HEK293 (cell line): Measurements from ENCODE around the gene TMOD2.
A peak's percentile ranks its signal among the peaks of the same experiment; 100 is the strongest.

Experiments used
- CTCF ChIA-PET: fragments of 350-600 bp; formaldehyde crosslinking; extraction: SDS; loops from one replicate; lab custom pipeline; 2021; ENCODE audit warnings: antibody characterized with exemption; lab: Yijun Ruan, JAX
- POLR2A ChIA-PET: fragments of 300-600 bp; formaldehyde crosslinking; extraction: SDS; loops from one replicate; lab custom pipeline; 2020; ENCODE audit warnings: antibody characterized with exemption, inconsistent platforms; lab: Yijun Ruan, JAX
- H3K27ac ChIP-seq: fragments of 200-500 bp; sonication (Bioruptor generic); 2 replicates; pipeline ENCODE4 v1.5.1; 2014; ENCODE audit warnings: low read depth, low read length, control low read depth, inconsistent platforms; ENCODE audit errors: extremely low read depth
- H3K36me3 ChIP-seq, 2 experiments: fragments of 200-500 bp in 1 of 2; sonication (Bioruptor generic) in 1 of 2; 1 replicate in 1 of 2; 2 replicates in 1 of 2; pipeline ENCODE4 v1.5.1; 2014 to 2017; ENCODE audit warnings: inconsistent platforms in 2 of 2, low read length in 2 of 2; ENCODE audit not compliant: control insufficient read depth in 2 of 2, insufficient read depth in 1 of 2
- H3K4me1 ChIP-seq: fragments of 200-500 bp; sonication (Bioruptor generic); 2 replicates; pipeline ENCODE4 v1.5.1; 2014; ENCODE audit warnings: mild to moderate bottlenecking, low read length, inconsistent platforms; ENCODE audit not compliant: control insufficient read depth, insufficient read depth
- H3K4me3 ChIP-seq: 2 replicates; pipeline ENCODE4 v1.5.1; 2011; ENCODE audit warnings: low read depth, mild to moderate bottlenecking, control low read depth, low read length, moderate library complexity
- H3K9me3 ChIP-seq: fragments of 200-500 bp; sonication (Bioruptor generic); 2 replicates; pipeline ENCODE4 v1.5.1; 2014; ENCODE audit warnings: low read depth, low read length, inconsistent platforms; ENCODE audit not compliant: control insufficient read depth, insufficient read depth
- BCL6B ChIP-seq: fragments of 450-650 bp; formaldehyde crosslinking; IDR thresholded peaks from 2 replicates; pipeline ENCODE4 v1.5.1; 2017; ENCODE audit warnings: missing biosample characterization, missing genetic modification characterization
- CTCF ChIP-seq: fragments of 450-650 bp; formaldehyde crosslinking; IDR thresholded peaks from 2 replicates; pipeline ENCODE4 v1.5.1; 2016; ENCODE audit warnings: missing biosample characterization, missing genetic modification characterization
- GLI2 ChIP-seq: fragments of 450-650 bp; formaldehyde crosslinking; IDR thresholded peaks from 2 replicates; pipeline ENCODE4; 2017; ENCODE audit warnings: missing biosample characterization, missing genetic modification characterization, low read depth, borderline replicate concordance
- GLI4 ChIP-seq: fragments of 450-650 bp; formaldehyde crosslinking; IDR thresholded peaks from 2 replicates; pipeline ENCODE4 v1.5.1; 2016; ENCODE audit warnings: missing biosample characterization, missing genetic modification characterization
- GLIS1 ChIP-seq: fragments of 450-650 bp; formaldehyde crosslinking; IDR thresholded peaks from 2 replicates; pipeline ENCODE4 v1.5.1; 2016; ENCODE audit warnings: missing biosample characterization, missing genetic modification characterization
- WT1 ChIP-seq: fragments of 450-650 bp; formaldehyde crosslinking; IDR thresholded peaks from 2 replicates; pipeline ENCODE4 v1.5.1; 2016; ENCODE audit warnings: missing biosample characterization, missing genetic modification characterization
- ZIC2 ChIP-seq: fragments of 450-650 bp; formaldehyde crosslinking; IDR thresholded peaks from 2 replicates; pipeline ENCODE4 v1.5.1; 2016; ENCODE audit warnings: missing biosample characterization, missing genetic modification characterization
- ZNF10 ChIP-seq: fragments of 450-650 bp; formaldehyde crosslinking; IDR thresholded peaks from 2 replicates; pipeline ENCODE4 v1.5.1; 2017; ENCODE audit warnings: missing biosample characterization, missing genetic modification characterization
- ZNF16 ChIP-seq: fragments of 450-650 bp; formaldehyde crosslinking; IDR thresholded peaks from 2 replicates; pipeline ENCODE4 v1.5.1; 2016; ENCODE audit warnings: low read depth, missing biosample characterization, missing genetic modification characterization
- ZNF24 ChIP-seq: fragments of 450-650 bp; formaldehyde crosslinking; IDR thresholded peaks from 2 replicates; pipeline ENCODE4 v1.5.1; 2016; ENCODE audit warnings: missing biosample characterization, missing genetic modification characterization
- ZNF266 ChIP-seq: fragments of 450-650 bp; formaldehyde crosslinking; IDR thresholded peaks from 2 replicates; pipeline ENCODE4 v1.5.1; 2016; ENCODE audit warnings: missing biosample characterization, missing genetic modification characterization, low read depth
- ZNF404 ChIP-seq: fragments of 450-650 bp; formaldehyde crosslinking; IDR thresholded peaks from 2 replicates; pipeline ENCODE4 v1.5.1; 2017; ENCODE audit warnings: missing biosample characterization, missing genetic modification characterization
- ZNF560 ChIP-seq: fragments of 450-650 bp; formaldehyde crosslinking; IDR thresholded peaks from 2 replicates; pipeline ENCODE4 v1.5.1; 2017; ENCODE audit warnings: missing biosample characterization, missing genetic modification characterization, borderline replicate concordance
- ZNF629 ChIP-seq: fragments of 450-650 bp; formaldehyde crosslinking; IDR thresholded peaks from 2 replicates; pipeline ENCODE4 v1.5.1; 2017; ENCODE audit warnings: missing biosample characterization, missing genetic modification characterization
- ZNF704 ChIP-seq: fragments of 450-650 bp; formaldehyde crosslinking; IDR thresholded peaks from 2 replicates; pipeline ENCODE4 v1.5.1; 2016; ENCODE audit warnings: missing biosample characterization, missing genetic modification characterization
- ZNF843 ChIP-seq: fragments of 450-650 bp; formaldehyde crosslinking; IDR thresholded peaks from 2 replicates; pipeline ENCODE4 v1.5.1; 2016; ENCODE audit warnings: missing biosample characterization, missing genetic modification characterization

TMOD2 gene

GRCh38 chr15:51798281-51798680 is 46.9 kb downstream of the TMOD2 start (continued):
- TF ChIP-seq ZNF404 (tag by site-specific recombination) (no peak), ZNF266 (no peak)

- Histone ChIP-seq H3K9me3 (no peaks in the 10 kb centered on the region), H3K4me1 (no peaks in the 10 kb centered on the region), H3K27ac (no peak overlapping the region), H3K4me3 (no peak overlapping the region), H3K36me3 (peaks cover 0 to 9% of the 10 kb centered on the region in 2 experiments; a peak in 1 of 3 replicates)
- TF ChIP-seq GLIS1 (tag by site-specific recombination) (peak; percentile 37; the same call in 1 of the 2 replicates), ZNF16 (no peak)
- CTCF ChIA-PET: interaction anchor here (0.6 to 1.0 kb wide), 2 partner anchors 9 to 539 kb away, joined by 3 read pairs; no protein-coding TSS in a partner anchor
- POLR2A ChIA-PET: no interaction called here
Measured at GRCh38 chr15:51799282-51800252, 48.2 kb downstream of the TMOD2 start.

GRCh38 chr15:51801391-51801835 is 50.0 kb downstream of the TMOD2 start:
- Histone ChIP-seq H3K4me3 (no peak overlapping the region), H3K9me3 (no peaks in the 10 kb centered on the region), H3K36me3 (peaks cover 0 to 14% of the 10 kb centered on the region in 2 experiments; a peak in 1 of 3 replicates), H3K4me1 (no peaks in the 10 kb centered on the region)
- POLR2A ChIA-PET: no interaction called here
- TF ChIP-seq ZIC2 (tag by site-specific recombination) (peak; percentile 47), WT1 (tag by site-specific recombination) (no peak), ZNF10 (tag by site-specific recombination) (no peak), GLI4 (tag by site-specific recombination) (no peak), ZNF843 (tag by site-specific recombination) (no peak), CTCF (no peak), ZNF629 (tag by site-specific recombination) (no peak), BCL6B (tag by site-specific recombination) (no peak), ZNF24 (tag by site-specific recombination) (no peak), GLI2 (no peak), GLIS1 (tag by site-specific recombination) (peak; percentile 39; the same call in 1 of the 2 replicates), ZNF560 (tag by site-specific recombination) (no peak), ZNF704 (tag by site-specific recombination) (no peak)
- TF ChIP-seq, all 188 proteins: peak for 2
- H3K27ac ChIP-seq: no peak overlapping the region
- CTCF ChIA-PET: interaction anchor here (0.6 to 0.7 kb wide), 2 partner anchors 11 to 85 kb away, joined by 3 read pairs; no protein-coding TSS in a partner anchor
